RPMI7951 (cell line): ENCODE results near the gene VKORC1. TPM values are rescaled to one million over a fixed set of nuclear protein-coding genes. Genes with fewer than 3 reads are reported as not detected.

Experiments used
- DNase-seq: peaks from one replicate; pipeline ENCODE4 v3.0.0-alpha.2; 2012; ENCODE audit warnings: low read depth
- total RNA-seq: library from RNA; depleted of rRNA; stranded (reverse); fragments of >200 nt; shearing (Covaris generic); gene quantifications from 2 replicates; pipeline ENCODE4 v1.2.3, GENCODE V29; 2014

The VKORC1 gene
- total RNA-seq, 1 experiment from 2014 or later = 212 TPM

DNA sequence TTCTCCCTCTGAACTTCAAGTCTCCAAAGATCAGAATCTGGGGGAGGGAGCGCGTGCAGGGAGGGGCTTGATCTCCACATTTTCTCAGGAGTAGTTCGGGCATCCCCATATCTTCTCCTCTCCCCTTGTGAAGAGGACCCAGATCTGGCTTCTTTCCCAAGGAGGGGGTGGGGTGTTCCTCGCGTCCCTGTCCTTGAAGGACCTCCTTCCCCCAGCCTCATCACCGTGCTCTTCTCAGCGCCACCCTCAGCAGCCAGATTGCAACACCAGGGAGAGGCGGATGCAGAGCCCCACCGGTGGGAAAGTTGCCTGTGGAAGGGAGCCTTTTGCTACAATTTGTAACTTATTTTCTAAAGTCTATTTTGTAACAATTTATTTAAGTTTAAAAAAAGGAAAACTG is 11.5 kb downstream of the VKORC1 start:
- DNase-seq = no peak

DNA sequence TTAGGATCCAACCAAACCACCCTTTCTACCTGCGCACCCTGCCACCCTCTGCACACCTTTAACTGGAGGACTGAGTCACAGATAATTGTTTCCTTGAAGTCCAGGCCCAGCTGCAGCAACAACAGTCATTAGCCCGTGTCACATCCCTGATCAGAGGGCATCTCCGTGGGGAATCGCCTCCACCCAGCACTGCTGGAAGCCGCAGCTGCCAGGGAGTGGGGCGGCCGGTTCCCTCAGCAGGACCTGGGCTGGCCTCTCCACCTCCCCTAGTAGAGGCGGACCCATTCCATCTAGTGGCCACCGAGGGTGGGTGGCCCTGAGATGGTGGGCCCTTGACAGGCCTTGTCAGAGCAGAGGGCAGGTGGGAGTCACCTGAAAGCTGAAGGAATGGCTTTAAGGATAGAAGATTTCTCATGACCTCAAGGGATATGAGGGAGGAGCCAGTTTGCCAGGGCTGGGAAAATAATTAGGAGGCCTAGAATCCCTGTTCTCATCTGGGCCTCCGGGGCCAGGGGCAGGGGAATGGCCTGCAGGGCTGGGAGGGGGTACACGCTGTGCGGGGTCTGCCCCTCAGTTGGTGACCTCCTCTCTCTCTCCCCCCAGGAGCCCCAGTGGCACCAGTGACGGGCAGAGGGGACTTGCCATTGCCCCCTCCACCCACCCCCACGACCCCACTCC is 12.1 kb downstream of the VKORC1 start:
- DNase-seq = no peak

DNA sequence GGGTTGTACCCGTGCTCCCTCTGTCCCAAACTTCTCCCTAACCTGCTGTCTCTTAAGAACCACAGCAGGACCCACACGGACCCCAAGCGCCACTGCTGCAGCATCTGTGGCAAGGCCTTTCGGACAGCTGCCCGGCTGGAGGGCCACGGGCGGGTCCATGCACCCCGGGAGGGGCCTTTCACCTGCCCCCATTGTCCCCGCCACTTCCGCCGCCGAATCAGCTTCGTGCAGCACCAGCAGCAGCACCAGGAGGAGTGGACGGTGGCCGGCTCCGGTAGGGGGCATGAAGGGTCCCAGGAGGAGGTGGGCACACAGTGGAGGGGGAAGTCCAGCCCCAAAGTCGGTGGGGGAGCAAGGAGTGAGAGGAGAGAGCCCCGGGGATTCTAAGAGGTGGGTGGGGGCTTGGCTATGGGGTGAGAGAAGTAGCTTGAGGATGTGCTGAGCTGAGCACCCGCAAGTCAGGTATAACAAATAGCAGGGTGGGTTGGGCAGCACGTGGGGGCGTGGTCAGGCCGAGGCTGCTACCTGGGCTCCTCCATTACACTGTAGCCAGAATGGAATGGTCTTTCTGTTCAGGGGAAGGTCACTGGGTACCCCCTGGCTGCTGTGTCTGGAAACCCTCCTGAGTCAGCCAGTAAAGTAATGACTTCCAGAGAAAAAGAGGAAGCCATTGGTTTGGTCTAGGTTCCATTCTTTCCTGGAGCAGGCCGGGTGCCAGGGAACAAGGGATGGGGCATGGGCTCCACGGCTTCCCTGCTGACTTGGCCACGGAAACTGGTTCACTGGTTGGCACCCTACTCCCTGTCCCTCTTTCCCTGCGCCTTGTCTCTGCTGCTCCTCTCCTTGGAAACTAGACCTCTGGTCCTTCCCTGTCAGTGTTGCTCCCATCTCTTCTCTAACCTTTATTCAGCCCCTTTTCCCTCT is 12.9 kb downstream of the VKORC1 start:
- no peak for DNase-seq

DNA sequence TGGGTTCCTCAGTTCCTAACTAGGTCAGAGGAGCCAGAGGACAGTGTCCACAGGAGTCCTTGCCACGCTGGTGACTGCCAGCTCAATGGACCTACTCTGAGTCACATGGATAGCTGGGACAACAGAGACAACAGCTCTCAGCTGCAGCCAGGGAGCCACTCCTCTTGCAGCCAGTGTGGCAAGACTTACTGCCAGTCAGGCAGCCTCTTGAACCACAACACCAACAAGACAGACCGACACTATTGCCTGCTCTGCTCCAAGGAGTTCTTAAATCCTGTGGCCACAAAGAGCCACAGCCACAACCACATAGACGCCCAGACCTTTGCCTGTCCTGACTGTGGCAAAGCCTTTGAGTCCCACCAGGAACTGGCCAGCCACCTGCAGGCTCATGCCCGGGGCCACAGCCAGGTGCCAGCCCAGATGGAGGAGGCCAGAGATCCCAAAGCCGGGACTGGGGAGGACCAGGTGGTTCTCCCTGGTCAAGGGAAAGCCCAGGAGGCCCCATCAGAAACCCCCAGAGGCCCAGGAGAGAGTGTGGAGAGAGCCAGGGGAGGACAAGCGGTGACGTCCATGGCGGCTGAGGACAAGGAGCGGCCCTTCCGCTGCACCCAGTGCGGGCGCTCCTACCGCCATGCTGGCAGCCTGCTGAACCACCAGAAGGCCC is 13.7 kb downstream of the VKORC1 start:
- DNase-seq = no peak

DNA sequence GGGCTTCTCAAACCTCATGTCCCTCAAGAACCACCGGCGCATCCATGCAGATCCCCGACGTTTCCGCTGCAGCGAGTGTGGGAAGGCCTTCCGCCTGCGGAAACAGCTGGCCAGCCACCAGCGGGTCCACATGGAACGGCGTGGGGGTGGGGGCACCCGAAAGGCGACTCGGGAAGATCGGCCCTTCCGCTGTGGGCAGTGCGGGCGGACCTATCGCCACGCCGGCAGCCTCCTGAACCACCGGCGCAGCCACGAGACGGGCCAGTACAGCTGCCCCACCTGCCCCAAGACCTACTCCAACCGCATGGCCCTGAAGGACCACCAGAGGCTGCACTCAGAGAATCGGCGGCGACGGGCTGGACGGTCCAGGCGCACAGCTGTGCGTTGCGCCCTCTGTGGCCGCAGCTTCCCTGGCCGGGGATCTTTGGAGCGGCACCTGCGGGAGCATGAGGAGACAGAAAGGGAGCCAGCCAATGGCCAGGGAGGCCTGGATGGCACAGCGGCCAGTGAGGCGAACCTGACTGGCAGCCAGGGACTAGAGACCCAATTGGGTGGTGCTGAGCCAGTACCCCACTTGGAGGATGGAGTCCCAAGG is 14.5 kb downstream of the VKORC1 start:
- DNase-seq = no peak

DNA sequence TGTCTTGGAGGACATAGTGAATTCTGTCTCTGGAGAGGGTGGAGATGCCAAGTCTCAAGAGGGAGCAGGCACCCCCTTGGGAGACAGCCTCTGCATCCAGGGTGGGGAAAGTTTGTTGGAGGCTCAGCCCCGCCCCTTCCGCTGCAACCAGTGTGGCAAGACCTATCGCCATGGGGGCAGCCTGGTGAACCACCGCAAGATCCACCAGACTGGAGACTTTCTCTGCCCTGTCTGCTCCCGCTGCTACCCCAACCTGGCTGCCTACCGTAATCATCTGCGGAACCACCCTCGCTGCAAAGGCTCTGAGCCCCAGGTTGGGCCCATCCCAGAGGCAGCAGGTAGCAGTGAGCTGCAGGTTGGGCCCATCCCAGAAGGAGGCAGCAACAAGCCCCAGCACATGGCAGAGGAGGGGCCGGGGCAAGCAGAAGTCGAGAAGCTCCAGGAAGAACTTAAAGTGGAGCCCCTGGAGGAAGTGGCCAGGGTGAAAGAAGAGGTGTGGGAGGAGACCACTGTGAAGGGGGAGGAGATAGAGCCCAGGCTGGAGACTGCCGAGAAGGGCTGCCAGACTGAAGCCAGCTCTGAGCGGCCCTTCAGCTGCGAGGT is 15.2 kb downstream of the VKORC1 start:
- DNase-seq = no peak

DNA sequence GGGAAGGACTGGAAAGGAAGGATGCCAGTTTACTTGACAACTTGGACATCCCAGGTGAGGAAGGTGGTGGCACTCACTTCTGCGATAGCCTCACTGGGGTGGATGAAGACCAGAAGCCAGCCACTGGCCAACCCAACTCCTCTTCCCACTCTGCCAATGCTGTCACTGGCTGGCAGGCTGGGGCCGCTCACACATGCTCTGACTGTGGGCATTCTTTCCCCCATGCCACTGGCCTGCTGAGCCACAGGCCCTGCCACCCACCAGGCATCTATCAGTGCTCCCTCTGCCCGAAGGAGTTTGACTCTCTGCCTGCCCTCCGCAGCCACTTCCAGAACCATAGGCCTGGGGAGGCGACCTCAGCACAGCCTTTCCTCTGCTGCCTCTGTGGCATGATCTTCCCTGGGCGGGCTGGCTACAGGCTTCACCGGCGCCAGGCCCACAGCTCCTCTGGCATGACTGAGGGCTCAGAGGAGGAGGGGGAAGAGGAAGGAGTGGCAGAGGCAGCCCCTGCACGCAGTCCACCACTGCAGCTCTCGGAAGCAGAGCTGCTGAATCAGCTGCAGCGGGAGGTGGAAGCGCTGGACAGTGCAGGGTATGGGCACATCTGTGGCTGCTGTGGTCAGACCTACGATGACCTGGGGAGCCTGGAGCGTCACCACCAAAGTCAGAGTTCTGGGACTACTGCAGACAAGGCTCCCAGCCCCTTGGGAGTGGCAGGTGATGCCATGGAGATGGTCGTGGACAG is 15.8 kb downstream of the VKORC1 start:
- DNase-seq = no peak

DNA sequence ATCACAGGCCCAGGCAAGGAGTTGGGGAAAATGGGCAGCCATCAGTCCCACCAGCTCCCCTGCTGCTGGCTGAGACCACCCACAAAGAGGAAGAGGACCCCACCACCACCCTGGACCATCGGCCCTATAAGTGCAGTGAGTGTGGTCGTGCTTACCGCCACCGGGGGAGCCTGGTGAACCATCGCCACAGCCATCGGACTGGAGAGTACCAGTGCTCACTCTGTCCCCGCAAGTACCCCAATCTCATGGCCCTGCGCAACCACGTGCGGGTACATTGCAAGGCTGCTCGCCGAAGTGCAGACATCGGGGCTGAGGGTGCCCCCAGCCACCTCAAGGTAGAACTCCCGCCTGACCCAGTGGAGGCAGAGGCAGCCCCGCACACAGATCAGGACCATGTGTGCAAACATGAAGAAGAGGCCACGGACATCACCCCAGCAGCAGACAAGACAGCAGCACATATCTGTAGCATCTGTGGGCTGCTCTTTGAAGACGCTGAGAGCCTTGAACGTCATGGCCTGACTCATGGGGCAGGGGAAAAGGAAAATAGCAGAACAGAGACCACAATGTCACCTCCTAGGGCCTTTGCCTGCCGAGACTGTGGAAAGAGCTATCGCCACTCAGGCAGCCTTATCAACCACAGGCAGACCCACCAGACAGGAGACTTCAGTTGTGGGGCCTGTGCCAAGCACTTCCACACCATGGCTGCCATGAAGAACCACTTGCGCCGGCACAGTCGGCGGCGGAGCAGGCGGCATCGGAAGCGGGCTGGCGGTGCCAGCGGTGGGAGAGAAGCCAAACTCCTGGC is 16.8 kb downstream of the VKORC1 start:
- no peak for DNase-seq

DNA sequence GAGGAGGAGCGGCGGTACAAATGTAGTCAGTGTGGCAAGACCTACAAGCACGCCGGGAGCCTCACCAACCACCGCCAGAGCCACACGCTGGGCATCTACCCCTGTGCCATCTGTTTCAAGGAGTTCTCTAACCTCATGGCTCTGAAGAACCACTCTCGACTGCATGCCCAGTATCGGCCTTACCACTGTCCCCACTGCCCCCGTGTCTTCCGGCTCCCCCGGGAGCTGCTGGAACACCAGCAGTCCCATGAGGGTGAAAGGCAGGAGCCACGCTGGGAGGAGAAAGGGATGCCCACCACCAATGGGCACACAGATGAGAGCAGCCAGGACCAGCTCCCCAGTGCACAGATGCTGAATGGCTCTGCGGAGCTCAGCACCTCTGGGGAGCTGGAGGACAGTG is 17.6 kb downstream of the VKORC1 start:
- no peak for DNase-seq

DNA sequence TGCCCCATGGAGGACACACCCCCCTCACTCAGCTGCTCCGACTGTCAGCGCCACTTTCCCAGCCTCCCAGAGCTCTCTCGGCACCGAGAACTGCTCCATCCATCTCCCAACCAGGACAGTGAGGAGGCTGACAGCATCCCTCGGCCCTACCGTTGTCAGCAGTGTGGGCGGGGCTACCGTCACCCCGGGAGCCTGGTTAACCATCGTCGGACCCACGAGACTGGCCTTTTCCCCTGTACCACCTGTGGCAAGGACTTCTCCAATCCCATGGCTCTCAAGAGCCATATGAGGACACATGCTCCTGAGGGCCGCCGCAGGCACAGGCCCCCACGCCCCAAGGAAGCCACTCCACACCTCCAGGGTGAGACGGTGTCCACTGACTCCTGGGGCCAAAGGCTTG is 18.3 kb downstream of the VKORC1 start:
- no peak for DNase-seq

DNA sequence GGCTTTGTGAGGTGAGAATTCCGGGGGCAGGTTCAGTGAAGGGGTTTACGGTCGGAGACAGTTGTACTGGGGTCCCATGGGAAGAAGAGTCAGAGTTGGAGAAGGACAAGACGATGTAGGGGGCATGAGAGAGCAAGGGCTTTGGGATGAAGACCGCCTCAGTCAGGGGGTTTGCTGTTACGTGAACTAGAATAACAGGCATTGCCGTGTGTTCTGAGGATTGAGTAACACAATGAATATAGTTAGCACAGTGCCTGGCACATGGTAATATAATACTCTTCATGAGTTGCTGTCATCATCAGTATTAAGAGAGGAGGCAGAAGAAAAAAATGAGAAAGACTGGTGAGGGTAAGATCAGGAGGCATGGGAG is 19.8 kb downstream of the VKORC1 start:
- no peak for DNase-seq

DNA sequence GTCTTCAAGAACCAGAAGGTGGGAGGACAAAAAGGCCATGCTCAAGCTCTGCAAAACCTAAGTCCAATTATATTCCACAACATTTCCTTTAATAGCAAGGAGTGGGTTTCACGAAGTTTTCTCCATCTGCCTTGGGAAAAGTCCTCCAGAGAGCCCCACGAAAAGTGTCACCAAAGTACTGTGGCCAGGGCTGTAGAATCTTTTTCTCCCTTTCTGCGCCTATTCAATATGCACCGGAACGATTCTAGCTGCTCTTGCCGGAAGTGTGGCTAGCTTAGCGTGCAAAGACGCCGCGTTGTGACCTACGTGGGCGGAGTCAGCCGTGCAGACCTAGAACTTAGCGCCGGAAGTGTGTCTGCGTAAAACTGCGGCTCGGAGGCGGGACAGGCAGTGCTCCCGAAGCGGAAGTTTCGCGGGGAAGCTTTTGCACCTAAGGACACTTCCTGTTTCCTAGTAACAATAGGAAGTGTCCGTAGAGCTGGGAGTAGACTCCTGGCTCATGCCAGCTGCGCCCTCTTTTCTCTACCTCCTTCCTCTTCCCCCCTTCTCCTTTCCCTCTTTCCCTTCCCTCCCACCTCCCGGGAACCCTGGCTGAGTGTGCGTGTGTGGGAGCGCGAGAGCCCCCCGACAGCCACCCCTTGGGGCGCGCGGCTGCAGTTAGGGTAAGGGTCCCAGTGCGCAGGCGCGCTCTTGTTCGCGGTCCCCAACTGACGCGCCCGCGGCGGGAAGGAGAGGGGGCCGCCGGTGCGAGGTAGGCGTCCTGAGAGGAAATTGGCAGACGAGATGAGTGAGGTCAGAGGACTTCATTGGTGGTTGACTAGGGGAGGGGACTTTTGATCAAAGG is 20.4 kb downstream of the VKORC1 start, which contains the start of the genes ZNF646 and ZNF668:
Gene ZNF646, plus strand, starts transcription at position 453 of the 844 bp plus-strand sequence. CDS start 1,903 bp downstream, outside the sequence.
Gene ZNF668, minus strand, starts transcription at position 271 of the 844 bp plus-strand sequence. CDS start 9,781 bp downstream, outside the sequence.
- peak; percentile 98 for DNase-seq

DNA sequence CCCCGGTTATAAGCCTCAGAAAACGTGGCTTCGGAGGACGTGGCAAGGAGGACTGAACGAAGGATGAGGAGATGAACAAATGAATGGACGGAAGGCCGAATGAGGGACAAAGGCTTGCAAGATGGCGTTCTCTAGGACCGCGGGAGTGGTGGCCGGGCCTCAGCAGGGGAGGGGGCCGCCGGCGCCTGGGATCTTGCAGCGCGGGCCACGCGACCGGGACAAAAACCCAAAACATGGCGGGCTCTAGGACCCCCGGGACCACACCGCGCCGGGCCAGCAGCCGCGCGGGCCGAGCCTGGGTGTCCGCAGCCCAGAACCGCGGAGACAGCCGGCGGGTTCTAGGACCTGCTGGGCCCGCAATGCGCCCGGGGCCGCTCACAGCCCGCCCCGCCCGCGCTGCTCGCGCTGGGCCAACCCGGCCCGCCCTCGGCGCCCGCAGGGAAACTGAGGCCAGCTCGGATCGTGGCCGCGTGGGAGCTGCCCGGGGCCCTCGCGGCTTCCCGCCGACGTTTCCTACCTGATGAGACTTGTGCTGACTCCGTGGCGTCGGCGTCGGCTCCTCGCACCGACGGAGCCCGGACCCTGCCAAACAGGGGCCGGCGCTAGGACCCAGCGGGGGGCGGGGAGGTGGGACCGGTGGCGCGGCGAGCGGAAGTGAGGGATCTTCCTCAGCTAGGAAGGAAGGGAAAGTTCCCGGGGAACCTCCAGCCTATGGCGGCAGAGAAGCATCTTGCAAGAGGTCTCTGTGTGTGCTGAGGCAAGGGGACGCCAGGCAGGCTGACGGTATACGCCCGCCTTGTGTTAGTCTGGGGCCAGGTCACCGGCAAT is 21.2 kb downstream of the VKORC1 start:
- DNase-seq = peak; percentile 86

DNA sequence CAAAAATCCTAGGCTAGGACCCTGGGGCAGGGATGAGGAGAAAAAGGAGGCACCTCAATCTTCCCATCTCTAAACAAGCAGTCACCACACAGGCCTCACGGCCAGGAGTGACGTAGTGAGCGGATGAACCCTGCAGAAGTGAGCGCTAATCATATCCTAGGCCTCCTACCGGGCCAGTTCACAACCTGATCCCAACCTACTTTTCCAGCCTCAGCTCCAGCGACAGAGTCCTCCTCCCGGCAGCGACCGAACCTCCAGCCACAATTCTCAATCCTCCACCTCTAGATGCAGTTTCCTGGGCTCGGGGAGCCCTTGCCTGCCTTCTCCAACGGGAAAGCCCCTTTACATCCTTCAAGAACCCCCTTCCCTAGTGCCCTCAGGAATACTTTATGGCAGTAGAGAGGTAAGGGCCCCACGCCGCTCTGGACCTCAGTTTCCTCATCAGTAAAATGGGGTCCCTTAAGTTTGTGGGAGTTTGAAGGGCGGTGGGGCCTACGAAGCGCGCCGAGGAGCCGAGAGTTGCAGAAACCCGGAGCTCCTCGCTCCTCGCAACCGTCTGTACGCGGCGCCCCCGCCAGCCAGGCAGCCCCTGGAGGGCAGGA is 22.0 kb downstream of the VKORC1 start:
- peak; percentile 39 for DNase-seq

DNA sequence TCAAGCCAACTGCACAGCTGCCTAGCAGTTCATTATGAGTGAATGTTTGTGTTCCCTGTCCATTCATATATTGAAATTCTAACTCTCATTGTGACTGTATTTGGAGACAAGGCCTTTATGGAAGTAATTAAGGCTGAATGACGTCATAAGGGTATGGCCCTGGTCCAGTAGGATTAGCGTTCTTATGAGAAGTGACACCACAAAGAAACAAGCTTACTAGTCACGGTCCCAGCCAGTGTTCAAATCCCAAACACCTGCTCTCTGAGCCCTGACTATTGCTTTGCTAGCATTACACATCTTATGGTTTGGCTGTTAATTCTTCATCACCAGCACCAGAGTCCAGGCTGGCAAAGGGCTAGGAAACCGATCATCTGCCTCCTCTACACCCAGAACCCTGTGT is 22.7 kb downstream of the VKORC1 start:
- DNase-seq = peak; percentile 80

DNA sequence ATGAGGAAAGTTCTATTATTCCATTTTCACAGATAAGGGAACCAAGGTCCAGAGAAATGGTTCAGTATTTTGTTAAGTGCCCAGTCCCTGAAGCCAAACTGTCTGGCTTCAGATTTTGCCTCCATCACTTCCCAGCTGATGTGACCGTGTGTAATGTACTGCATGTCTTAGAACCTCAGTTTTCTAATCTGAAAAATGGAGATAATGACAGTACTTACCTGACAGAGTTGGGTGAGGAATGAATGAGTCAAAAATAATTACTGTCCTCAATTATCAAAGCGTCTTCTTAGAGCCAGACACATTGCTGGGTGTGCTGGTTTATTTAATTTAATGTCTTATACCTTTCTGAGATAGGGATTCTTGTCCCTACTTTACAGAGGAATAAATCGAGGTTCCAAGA is 27.3 kb downstream of the VKORC1 start:
- DNase-seq = no peak

DNA sequence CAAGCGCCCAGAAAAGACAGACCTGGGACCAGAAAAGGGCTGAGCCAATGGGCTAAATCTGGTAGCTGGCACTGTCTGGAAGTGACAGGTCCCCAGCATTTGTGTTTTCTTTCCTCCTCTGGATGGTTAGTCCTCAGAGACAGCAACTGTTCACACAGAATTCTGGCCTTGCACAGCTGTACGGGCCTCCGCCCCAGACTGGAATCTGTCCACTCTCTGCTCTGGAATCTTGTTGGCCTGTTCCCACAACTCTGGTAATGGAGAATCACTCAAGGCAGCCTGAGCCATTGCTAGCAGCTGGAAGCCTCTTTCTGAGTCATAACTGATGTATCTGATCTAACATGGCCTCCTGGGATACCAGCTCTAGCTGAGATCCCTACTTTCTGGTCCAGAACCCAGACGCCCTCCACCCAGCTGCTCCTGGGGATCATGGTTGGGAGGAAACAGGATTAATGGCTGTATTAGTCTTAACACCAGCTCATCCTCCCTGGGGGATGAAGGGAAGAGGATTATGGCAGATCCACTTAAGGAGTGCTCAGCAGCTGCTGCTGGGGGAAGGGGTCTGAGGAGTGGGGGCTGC is 29.6 kb downstream of the VKORC1 start:
- peak; percentile 87 for DNase-seq
